CD4-positive, alpha-beta T cell treated with Interleukin-4 for 1 hour (primary cell): Measurements from ENCODE around the gene SPATA24.
"Not testable (repeated sequence)": the region's sequence is repeated elsewhere in the genome, so short reads cannot be mapped to it uniquely, and the experiment has no call there.

ENCODE experiments used
- DNase-seq, 2 donors: peaks; one replicate each; pipeline ENCODE4 v3.0.0-alpha.2; 2020 to 2022

The SPATA24 gene

GRCh38 chr5:139381837-139382761 is 21.8 kb downstream of the SPATA24 start:
- no peak for DNase-seq

DNA sequence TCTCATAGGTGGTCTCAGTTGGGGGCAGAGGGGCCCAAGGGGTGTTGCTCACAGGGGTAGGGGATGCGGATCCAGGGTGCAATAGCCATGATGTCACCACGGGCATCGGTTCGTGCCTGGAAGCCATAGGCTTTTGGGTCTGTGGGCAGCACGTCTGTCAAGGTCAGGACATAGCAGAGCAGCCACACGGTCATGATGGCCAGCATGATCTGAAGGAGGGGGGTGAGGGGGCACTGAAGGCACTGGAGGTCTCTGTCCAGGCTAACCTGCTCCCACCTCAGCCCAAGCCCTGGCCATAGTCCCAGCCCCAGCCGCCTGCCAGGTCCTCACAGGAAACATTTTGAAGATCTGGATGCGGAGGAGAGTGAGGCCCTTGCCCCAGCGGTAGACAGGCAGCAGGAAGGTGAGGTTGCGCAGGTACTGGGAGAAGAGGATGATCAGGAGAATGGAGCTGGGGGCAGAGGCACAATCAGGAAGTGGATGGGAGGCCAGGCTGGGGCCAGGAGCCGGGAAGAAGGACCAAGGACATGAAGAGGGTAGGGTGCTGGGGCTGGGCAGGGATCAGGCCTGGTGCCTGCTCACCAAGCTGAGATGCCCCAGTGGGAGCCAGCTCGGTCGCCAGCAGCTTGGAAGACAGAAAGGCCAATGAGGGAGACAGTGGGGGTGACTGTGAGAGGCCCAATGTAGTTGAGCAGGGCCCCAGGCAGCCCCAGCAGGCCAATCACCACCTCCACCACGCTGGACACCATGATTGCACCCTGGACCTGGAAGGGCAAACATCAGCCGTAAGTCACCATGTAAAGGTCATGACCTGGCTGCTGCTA is 24.1 kb downstream of the SPATA24 start:
- no peak for DNase-seq

DNA sequence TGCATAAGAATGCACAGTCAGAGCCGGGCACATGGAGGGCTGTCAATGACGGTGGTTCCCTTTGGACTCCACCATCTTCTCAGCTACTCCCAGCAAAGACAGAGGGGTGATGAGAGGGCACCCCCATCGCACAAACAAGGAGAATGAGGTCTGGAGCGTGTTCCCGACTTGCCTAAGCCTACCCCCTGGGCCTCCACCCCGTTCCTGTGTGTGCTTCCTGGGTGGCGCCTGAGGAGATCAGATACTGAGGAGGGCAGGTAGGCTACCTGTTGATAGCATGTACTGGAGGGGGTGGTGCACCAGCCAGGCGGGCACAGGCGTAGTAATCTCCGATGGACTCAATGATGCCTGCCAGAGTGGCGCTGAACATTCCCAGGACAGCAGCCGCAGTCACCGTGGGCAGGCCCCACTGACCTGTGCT is 24.9 kb downstream of the SPATA24 start:
- no peak for DNase-seq

DNA sequence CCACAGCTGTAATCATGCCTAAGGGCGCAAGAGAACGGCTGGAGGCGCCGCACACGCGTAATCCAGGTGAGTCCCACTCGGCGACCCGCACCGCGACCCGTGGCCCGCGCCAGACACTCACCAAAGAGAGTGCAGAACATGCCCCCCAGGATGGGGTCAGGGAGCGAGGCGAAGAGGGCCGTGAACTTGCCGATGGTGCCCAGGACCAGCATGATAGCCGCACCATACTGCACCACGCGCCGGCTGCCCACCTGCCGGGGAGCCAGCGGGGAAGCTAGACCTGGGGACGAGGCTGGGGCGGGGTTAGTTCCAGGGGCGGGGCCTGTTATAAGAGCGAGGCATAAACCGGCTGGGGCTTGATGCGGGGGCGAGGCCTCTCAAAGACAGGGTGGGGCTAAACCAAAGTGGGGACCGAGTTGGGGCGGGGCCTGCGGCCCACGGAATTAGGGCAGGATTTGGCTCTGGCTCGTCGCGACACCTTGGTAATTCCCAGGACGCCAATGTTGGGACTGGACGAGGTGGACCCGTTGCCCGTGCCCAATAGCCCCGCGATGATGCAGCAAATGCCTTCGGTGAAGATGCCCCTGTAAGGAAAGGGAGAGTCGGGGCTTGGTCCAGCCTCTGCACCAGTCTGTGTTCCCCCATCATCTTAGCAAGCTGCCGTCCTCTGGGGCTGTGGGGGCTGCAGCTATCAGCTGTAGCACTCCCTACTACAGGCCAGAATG is 25.6 kb downstream of the SPATA24 start:
- DNase-seq = no peak

GRCh38 chr5:139377226-139377625 is 26.7 kb downstream of the SPATA24 start:
- DNase-seq = no peak

DNA sequence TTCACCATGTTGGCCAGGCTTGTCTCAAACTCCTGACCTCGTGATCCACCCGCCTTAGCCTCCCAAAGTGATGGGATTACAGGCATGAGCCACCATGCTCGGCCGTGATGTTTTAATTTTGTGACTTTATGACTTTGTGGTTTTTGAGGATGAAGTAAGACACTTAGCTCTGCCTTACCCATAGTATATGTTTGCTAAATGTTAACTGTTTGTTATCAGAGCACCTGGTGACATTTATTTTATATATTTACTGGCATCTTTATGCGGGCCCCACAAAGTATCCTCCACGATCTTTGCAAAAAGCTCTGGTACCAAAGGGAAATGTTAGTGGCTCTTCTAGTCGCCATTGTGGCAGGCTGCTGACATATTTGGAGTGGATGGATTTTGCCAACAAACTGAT is 27.5 kb downstream of the SPATA24 start:
- no peak for DNase-seq

DNA sequence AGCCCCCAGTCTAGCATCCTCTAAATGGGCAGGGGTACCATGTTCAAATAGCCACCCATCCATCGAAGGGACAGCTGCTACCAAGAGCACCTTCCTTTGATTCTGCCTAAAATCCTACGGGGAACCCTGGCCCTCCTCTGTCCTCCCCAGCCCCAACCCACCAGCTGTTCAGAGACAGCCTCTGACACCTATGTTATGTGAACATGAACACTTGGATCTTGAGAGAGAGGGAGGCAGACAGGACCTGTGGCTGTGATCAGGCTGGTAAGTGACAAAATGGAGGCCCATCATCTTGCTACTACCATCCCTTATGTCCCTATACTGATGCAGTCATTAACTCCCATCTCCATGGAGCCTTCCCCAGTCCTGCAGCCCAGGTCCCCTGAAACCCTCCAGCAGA is 29.0 kb downstream of the SPATA24 start:
- DNase-seq = peak in 1 of 2 donors; percentile 5

DNA sequence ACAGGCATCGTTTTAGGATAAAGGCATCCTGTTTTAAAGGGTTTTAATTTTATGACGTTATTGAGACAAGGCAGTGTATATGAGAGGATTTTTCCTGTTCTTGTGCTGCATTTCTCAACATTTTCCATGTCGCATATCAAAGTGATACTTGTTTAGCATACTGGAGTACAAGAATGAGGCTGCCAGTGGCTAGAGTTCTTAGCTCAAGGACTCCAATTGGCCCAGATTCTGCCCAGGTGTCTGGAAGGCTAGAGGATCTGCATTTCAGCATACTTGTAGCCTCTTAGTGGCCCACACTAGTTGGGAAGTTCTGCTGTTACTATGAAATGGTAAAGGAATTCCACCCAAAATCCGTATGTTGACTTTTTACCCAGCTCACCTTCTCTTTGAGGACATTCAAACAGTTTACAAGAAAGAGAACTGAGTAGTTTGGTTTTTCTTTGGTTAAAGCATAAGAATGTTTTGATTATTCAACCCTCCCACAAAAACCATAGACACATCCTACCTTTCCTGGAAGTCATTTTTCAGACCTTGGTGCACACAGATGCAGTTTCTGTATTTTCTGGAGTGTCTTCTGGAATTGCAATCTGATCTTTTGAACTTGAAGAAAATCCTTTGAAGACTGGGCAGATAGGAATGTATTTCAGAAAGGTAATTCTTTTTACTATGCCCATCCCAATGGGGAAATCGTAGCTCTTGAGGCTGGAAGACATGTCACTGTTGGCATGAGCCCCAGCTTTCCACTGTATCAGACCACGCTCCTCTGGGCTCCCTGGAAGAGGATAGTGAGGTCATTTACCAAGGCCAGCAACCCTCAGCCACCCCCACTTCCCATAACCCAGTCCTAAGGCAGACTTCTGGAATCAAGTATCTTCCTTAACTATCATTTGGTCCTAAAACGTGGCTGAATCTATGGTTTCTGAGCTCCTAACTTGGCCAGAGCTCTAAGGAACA is 32.1 kb downstream of the SPATA24 start:
- peak in 1 of 2 donors; percentile 8 for DNase-seq

DNA sequence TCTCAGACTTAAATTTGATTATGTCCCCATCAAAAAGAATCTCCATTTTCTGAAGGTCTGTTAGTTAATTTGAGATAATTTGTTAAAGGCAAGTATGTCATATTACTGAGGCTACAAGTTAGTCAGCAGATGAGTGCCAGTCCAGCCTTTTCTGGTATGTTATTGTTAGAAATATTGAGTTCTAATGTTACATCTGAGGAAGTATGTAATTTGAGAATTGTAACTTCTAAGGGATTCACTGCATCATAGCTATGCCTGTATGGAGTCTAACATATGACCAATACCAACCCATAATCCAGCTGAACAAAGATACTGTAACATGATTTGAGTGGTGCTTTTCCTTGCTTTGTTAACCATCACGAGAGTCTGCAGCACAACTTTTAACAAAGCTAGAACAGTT is 34.7 kb downstream of the SPATA24 start:
- no peak for DNase-seq

GRCh38 chr5:139368613-139369012 is 35.3 kb downstream of the SPATA24 start:
- DNase-seq = peak in 1 of 2 donors; percentile 22

GRCh38 chr5:139364466-139364865 is 39.4 kb downstream of the SPATA24 start:
- no peak for DNase-seq

GRCh38 chr5:139363937-139364336 is 40.0 kb downstream of the SPATA24 start:
- DNase-seq = no peak

DNA sequence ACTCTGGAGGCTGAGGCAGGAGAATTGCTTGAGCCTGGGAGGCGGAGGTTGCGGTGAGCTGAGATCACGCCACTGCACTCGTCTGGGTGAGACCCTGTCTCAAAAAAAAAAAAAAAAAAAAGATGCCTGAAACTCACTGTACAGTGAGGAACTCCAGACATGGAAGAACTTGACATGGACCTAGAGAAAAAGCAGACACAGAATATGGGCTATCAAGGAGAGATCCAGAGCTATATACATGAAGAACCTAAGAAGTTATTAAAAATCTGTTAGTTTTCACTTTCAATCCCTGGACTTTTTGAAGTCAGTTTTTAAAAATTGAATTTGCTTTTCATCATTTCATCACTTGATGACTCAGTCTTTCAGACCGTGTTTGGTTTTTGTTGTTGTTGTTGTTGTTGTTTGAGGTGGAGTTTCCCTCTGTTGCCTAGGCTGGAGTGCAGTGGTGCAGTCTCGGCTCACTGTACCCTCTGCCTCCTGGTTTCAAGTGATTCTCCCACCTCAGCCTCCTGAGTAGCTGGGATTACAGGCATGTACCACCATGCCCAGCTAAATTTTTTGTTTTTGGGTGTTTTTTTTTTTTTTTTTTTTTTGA is 42.0 kb downstream of the SPATA24 start:
- DNase-seq = no peak

GRCh38 chr5:139360384-139360783 is 43.5 kb downstream of the SPATA24 start:
- DNase-seq = no peak

DNA sequence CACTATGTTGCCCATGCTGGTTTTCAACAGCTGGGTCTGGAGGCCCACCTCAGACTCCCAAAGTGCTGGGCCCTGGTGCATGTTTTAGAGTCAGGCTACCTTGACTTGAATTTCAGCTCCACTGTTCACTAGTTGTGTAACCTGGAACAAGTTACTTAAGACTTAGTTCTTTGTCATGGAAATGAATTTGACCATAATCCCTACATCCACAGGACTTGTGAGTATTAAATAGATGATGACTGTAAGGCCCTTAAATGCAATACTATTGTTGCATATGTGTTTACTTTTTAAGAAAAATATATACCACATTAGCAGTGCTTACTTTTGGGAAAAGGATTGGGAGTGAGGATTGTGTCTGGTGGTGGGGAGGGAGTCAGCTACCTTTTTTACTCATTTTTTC is 45.8 kb downstream of the SPATA24 start:
- DNase-seq = no peak

- DNase-seq = not testable (repeated sequence)
These were observed 48.0 kb downstream of the SPATA24 start for GRCh38 chr5:139355900-139356299.

- DNase-seq = no peak
These were observed 49.7 kb downstream of the SPATA24 start for GRCh38 chr5:139354186-139354585.

DNA sequence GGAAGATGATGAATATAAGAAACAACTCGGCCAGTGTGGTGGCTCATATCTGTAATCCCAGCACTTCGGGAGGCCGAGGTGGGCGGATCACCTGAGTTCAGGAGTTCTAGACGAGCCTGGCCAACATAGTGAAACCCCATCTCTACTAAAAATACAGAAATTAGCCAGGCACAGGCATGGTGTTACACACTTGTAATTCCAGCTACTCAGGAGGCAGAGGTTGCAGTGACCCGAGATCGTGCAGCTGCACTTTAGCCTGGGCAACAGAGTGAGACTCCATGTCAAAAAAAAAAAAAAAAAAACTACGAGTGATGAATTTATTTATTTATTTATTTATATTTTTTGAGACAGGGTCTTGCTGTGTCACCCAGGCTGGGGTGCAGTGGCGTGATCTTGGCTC is 56.0 kb downstream of the SPATA24 start:
- DNase-seq = not testable (repeated sequence)
